Activated CD8-positive, alpha-beta memory T cell treated with anti-CD3 and anti-CD28 coated beads for 48 hours (primary cell): ENCODE data around the gene STEAP4.
"Not testable (repeated sequence)": the region's sequence is repeated elsewhere in the genome, so short reads cannot be mapped to it uniquely, and the experiment has no call there.

Experiments used
- DNase-seq, 3 experiments: peaks; one replicate each; pipeline ENCODE4 v3.0.0-alpha.2; 2020; ENCODE audit warnings: low read depth in 2 of 3, low spot score in 2 of 3

STEAP4 gene

DNA sequence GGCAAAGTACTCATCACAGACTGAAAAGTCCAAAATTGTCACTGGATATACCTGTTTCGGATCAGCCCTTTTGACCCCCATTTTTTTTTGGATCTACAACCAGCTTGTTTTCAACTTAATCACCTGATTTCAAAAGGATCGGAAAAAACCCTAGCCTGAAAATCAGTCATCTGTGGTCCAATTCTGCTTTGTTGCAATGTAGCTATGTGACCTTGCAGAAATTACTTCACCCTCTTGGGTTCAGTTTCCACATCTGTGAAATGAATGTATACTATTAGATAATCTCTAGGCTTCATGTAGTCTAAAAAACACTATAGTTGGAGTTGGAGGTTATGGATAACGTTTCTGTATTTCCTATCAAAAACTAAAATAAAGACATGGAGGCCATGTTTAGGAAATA, 37.1 kb downstream of the STEAP4 start:
- DNase-seq, result no peak

DNA sequence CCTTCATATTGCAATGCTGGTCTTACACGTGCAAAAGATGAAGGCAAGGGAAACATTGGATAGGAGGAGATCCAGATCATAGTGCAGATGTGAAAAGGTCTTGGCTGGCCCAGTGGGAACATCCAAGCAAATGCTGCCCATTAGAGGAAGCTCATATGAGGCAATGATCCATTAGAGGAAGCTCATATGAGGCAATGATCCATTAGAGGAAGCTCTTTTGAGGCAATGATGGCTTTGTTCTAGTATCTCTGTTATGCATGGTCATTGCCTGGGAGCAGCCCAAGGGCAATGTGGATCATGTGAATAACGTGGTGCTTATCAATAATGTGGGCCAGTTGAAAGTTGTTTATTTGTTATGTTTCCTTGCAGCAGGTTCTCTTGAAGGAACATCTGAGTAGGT, 37.8 kb downstream of the STEAP4 start:
- no peak for DNase-seq

DNA sequence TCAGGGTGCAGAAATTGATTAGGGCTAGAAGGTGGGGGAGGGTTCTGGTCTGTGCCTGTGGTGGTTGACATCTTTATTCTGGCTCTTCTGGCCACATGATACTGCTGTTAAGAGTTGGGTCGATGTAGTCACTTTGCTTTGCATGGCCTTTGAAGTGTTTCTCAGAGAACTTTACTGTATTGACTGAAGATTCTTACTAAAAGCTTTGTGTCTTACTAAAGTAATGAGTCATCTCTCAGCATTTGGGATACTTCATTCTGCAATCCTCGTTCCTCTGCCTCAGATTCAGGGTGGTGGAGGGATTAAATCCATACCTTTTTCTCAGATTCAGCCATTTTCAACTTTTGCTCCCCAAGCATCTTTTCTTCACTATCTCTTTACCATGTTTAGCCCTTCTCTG, 38.6 kb downstream of the STEAP4 start:
- no peak for DNase-seq

DNA sequence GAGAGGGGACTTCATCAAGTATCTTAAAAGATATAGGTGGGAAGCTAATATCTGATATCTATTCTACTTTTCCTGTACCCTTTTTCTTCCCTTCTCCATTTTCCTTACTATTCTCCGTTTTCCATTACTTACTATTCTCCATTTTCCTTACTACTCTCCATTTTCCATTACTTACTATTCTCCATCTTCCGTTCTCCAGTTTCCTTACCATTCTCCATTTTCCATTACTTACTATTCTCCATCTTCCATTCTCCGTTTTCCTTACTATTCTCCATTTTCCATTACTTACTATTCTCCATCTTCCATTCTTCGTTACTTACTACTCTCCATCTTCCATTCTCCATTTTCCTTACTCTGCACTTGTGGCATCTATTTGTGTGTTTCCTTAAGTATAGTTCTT, 39.3 kb downstream of the STEAP4 start:
- no peak for DNase-seq

DNA sequence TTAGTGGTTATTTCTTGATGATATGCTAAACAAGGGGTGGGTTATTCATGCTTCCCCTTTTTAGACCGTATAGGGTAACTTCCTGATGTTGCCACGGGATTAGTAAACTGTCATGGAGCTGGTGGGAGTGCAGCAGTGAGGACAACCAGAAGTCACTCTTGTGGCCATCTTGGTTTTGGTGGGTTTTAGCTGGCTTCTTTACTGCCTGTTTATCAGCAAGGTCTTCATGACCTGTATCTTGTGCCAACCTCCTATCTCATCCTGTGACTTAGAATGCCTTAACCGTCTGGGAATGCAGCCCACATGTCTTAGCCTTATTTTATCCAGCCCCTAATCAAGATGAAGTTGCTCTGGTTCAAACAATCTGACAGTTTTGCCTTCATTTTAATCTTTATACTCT, 41.7 kb downstream of the STEAP4 start:
- DNase-seq, result not testable (repeated sequence)

DNA sequence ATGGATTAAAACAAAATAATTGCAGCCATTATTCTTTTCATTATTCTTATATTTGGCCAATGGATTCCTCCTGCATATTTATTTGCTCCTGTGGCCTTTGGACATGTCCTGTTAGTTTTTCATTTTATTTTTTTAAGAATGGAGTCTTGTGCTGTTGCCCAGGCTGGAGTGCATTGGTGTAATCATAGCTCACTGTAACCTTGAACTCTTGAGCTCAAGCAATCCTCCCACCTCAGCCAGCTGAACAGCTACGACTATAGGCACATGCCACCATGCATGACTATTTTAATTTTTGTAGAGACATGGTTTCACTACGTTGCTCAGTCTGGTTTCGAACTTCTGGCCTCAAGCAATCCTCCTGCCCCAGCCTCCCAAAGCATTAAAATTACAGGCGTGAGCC, 44.1 kb downstream of the STEAP4 start:
- DNase-seq, result no peak

DNA sequence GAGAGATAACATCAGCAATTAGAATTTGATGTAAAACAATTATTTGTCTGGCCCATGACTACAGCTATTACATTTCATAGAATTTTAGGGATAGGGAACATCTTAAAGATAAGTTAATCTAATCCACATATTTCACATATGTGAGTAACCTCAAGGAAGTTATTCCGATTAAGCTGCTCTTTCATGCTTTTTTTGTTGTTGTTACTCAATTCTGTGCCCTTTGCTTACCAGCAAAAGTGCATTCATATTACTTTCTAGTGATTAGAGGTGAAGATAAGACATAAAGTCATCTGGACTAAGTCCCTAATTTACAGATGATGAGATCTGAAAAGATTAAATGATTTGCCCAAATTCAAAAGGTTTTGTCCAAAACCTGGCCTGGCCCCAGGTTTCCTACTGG, 46.0 kb downstream of the STEAP4 start:
- no peak for DNase-seq

DNA sequence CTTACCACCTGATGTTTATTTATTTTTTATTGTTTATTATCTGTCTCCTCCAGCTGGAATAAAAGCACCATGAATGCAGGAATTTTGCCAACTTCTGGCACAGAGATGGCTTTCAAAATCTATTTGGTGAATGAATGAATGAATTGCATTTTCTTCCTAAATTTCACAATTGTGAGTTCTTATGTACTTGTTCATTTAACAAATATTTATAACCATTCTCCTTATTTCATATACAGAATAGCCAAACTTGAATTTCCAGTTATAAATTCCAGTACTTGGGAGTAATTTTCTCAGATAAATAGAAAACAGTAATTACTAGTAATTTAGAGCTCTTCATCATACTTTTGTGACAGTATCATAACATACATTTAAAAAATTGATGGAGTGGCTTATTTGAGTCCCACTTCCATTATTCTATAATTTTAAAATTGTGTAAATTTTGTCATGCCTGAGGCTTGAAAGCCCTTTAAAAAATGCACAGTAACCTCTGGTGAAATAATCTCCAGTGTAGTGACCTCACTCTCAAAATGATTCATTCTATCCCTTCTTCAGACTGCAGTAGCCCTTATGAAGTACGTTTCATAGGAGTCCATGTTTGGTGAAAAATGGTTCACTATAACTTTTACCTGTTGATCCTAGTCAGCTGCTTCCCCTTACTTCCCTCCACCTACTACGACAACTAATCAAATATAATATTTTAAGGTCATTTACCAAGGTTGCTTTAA, 46.9 kb downstream of the STEAP4 start:
- no peak for DNase-seq

DNA sequence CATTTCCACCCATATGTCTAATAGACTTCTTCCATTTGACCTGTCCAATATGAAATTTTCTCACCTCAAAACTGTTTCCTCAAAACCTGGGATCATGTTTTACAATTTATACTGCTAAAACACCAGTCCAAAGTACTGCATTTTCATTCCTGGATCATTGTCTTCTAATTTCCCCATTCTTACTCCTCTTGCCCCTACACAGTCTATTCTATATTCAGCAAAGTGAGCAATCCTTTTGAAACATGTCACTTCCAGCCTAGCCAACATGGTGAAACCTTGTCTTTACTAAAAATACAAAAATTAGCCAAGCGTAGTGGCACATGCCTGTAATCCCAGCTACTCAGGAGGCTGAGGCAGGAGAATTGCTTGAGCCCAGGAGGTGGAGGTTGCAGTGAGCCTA, 48.4 kb downstream of the STEAP4 start:
- DNase-seq, result not testable (repeated sequence)

DNA sequence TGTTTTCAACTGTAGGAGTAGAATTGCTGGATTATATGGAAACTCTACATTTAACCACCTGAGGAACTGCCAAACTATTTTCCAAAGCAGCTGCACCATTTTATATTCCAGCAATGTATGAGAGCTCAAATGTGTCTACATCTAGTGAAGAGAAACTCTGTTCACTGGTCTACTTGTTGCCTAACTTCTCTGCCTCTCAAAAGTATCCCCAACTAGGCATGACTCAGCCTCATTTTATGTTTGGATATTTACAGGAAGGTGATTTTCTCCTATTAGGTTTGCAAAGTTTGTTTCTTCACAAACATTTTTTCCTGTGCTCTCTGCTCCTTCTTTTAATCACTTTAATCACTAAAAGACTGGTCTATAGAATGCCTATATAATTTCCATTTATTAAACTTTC, 49.8 kb downstream of the STEAP4 start:
- DNase-seq, result no peak

DNA sequence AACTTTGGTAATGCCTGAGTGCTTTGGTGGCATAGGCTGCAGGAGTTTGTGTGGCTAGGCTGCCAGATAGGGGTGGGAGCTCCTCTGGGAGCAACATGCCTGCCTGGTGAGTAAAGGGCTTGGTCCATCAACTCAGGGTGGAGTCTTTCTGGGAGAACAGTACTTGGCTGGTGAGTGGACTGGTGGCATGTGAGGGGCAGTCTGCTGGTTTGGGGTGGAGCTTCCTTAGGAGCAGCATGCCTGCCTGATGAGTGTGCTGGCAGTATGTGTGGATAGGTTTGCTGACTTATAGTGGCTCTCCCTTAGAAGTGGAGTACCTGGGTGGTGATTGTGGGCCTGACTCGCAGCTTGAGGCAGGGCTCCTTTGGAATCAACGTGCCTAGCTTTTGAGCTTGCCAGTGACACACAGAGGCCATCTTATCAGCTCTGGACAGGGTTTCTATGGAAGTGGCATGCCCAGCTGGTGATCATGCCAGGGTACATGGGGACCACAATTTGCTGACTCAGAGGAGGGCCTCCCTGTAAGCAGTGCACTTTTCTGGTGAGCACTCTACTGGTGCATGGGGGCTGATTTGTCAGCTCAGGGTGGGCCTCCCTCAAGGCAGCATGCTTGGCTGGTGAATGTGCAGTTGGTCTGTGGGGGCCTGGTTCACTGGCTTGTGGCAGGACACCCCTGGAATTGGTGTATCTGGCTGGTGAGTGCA, 51.8 kb downstream of the STEAP4 start:
- DNase-seq, result no peak

DNA sequence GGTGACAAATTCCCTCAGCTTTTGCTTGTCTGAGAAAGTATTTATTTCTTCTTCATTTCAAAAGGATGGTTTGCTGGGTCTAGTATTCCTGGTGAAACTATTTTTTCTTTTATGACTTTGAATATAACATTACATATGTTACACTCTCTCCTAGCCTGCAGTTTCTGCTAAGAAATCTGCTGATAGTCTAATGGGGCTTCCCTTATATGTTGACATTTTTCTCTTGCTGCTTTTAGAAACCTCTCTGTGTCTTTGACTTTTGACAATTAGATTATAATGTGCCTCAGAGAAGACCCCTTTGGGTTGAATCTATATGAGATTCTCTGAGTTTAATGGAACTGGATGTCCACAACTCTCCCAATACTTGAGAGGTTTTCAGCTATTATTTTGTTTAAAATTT, 53.1 kb downstream of the STEAP4 start:
- DNase-seq, result no peak

DNA sequence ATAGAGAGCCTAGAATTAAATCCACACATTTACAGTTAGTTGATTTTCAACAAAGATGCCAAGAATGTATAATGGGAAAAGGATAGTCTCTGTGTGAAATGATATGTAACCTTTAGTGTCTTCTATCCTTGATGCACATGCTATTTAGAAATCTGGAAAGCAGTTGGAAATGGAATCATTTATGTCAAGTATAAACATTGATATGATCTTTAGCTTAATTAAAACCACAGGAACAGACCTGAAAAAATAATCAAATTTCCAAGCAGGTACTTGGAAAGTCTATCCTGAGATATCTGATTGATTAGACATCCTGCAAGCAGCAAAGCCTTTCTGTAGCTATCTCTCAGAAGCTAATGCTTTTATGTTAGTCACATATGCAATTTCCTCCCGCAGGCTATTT, 62.4 kb downstream of the STEAP4 start:
- DNase-seq, result no peak

DNA sequence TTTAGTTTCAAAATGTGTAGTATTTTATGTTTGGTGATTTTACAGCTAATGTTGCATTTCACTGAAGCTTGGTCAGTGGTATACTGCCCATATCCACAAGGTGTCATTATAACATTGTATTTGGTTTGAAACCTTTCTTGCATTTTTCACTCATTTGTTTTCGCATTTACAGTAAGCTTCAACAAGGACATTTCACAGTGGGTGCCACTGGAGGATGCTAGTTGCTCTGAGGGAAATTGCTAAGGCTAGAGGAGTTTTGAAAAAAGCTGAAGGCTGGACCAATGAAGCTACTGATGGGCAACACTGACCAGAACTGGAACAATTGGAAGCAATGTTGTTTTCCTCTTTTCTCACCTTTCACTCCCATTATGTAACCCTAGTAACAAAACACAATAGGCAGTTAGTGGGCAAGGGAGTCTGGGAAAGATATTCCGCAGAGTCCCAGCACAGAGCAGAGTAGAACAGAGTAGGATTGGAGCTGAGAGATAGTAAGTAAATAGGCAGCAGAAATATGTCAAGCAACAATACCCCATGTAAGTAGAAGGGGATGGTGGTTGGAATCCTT, 63.3 kb downstream of the STEAP4 start:
- no peak for DNase-seq

DNA sequence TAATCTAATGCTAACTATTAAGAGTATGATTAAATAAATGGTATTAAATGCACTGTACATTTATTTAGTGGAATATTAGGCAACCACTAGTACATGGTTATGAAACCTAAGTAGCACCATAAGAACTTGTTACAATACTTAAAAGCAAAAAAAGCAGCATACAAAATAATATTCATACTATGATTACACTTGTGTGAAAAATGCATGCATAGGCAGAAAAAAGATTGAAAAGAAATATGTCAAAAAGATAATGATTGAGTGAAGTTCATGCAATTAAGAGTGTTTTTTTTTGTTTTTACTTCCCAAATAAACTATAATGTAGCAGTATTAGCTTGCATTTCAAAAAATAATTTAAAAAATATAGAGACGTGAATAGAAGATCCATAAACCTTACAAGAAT, 66.8 kb downstream of the STEAP4 start:
- no peak for DNase-seq

DNA sequence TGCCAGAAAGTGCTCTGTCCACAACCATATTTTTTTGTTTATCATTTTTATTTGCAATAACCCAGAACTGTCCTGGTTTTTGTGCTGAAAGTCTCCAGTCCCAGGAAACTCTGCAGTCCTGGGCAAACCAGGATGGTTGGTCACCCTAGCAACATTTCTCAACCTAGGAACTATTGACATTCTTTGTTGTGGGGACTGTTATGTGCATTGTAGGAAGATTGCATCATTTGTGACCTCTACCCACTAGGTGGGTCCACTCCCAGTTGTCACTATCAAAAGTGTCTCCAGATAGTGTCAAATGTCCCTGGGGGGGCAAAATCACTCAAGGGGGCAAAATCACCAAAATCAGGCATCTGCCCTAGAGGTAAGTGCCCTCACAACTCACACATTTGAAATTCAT, 72.9 kb downstream of the STEAP4 start:
- no peak for DNase-seq

DNA sequence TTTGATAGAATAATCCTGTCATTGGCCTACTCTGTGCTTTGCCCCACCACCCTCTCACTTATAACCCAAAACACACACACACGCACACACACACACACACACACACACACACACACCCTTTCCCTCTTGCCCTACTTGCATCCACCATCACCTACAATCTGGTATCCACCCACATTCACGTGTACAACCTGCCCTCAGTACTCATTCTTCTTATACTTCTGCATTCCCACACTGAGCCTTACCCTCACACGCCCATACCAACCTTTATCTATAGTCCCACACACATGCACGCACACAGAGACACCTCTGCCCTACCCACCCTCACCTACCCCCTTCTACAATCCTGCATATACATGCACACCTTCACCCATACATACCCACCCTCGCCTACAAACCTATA, 76.0 kb downstream of the STEAP4 start:
- no peak for DNase-seq

DNA sequence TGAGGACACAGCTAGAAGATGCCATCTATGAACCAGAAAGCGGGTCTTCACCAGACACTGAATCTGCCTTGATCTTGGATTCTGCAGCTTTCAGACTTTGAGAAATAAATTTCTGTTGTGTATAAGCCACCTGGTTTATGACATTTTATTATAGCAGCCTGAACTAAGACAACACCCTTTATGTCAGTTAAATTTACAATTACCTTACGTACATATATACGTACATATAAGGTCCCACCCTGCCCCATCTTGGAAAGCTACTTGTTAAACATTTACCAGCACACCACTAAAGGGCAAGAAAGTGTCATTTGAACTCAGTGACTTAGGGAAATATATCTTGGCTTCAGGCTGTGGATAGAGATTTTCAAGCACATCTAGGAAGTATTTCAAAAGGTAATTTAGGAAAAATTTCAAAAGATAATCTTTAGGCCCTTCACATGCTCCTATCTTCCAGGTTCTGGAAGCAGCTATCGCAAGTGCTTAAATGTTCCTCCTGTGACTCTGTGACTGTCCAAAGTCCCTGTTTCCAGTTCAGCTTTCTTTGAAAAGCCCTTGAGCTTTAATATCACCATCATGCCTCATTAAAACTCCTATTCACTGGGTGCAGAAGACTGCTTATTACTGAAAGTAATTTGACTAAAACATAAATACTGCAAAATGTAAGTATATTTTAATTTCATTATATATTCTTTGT, 77.2 kb downstream of the STEAP4 start:
- DNase-seq, result no peak

DNA sequence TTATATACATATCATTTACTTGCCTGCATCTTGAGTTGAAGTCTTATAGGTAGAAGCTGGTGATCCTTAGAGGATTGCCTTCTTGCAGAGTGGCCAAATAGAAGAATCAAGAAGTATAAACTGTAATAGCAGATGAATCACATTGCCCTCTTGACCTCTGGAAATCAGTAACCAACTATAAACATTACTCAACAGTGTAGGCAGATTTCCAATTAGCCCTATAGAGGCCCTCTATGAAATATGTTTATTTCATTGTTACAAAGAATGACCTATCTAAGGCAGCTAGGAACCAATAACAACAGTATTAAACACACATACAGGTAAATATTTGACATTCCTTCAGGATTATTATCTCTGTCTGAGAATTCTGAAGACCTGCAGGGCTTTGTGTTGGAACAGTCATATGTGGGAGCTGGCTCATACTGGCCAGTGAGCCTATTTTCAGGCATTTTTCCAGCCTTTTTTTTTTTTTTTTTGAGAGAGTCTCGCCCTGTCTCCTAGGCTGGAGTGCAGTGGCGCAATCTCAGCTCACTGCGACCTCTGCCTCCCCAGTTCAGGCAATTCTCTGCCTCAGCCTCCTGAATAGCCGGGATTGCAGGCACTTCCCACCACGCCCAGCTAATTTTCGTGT, 79.7 kb downstream of the STEAP4 start:
- DNase-seq, result no peak

DNA sequence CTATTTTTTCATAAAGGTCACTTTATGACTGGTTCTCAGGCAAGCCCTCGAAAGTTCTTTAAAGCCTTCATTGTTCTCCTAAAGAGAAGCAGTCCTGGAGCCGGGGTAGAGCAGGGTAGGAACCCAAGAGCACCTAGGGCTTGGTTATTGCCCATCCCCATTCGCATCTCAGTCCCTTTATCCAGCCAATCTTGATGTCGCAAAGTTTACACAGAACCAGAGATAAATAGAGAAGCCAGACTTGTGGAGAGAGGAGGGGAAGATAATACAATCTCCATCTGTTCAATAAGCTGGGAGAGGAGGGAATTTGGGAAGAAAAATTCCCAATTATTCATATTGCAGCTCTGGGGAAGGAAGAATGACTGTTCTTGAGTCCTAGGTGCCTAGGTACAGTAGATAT, 80.5 kb downstream of the STEAP4 start:
- DNase-seq, result no peak

DNA sequence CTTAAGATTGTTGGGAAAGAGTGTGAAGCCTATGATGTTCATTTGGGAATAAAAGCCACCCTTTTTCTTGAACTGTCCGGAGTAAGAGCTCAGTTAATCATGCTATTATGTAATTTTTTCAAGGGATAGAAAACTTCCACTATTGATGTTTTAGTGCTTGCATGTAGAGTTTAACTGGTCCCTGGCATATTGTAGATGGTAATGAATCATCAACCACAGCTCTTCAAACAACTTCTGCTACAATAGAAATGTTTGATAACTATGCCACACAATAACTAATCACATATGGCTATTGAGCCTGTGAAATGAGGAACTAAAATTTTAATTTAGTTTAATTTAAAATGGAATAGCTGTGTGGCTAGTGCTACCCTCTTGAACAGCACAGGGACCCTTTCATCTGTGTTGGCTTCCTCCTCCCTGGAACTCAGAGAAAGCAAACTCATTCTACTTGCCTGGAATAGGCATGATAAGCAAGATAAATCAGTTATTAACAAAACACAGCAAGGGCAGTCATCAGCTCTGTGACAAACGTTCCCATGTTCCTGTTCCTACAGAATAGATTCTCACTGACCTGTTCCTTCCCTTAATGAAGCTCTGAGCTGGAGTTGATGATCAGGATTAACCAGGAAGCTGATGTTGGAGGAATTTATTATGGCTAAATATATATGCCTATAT, 82.0 kb downstream of the STEAP4 start:
- DNase-seq, result no peak
